ENCODE measurements around the gene DKKL1.
"Not testable (repeated sequence)": the region's sequence is repeated elsewhere in the genome, so short reads cannot be mapped to it uniquely, and the experiment has no call there.

The DKKL1 gene

DNA sequence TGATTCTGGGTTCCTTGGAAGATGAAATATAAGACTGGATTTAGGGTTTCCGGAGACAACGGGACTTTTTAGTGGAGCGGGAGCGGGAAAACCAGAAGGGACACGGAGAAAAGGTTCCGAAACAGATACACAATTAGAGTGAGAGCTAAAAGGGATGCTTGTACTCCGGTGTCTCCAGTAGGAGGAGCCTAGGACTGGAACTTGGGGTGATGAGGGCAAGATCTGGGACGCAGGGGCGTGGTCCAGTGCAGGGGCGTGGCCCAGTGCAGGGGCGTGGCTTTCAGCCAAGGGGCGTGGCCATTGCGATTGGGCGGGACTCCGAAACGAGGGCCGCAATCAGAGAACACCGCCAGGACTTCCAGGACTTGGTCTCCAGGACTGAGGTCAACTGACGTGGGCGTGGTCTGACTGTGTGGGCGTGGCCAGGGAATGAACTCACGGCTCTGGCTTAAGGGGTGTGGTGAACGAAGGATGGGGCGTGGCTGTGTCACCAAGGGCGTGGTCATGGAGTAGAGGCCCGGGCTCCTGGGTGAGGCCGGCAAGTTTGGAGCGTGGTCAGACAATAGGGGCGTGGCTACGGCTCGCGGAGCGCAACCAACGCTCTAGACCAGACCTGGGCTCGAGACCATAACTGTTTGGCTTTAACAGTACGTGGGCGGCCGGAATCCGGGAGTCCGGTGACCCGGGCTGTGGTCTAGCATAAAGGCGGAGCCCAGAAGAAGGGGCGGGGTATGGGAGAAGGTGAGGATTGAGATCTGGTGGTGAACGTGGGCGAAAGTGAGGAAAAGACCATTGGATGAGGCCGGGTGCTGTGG lies at the start of gene DKKL1:
DKKL1 (plus strand) TSS at position 610 of the 815 bp plus-strand sequence; CDS start at position 732, 122 bp downstream.
- DNase-seq = peak; percentile 87 to 91

DNA sequence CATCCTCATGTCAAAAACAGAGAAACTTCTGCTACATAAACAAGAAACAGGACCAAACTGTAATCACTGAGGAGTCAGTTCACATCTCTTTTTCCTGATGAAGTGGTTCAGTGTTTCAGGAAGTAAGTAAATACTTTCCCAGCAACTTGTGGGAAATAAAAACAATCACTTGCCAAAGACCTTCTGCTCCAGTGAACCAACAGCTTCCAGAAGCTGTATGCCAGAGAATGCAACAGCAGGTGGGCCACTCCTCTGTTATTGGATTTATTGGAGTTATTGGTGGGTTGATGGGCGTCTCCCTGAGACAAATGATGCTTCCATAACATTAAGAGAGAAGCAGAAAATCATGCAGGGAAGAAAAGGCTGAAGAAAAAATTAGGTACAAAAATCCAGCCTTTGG lies 48.6 kb upstream of the DKKL1 start:
- no peak for DNase-seq

DNA sequence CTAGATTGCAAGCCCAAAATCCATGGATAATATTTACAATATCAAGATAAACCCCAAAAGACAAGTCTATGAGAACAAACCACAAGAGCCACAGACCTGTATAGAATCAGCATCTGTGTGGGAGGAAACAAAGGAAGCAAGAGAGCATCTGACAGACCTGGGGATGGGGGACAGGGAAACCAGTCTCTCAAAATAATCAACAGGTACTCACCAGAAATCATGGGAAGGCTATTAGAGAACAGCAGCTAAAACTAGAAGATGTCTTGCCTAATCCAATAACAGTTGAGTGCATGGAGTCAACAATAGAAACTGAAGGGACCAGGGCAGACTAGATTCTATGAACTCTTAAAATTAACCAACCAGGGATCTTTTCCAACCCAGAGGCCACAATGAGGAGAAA lies 47.4 kb upstream of the DKKL1 start:
- no peak for DNase-seq

DNA sequence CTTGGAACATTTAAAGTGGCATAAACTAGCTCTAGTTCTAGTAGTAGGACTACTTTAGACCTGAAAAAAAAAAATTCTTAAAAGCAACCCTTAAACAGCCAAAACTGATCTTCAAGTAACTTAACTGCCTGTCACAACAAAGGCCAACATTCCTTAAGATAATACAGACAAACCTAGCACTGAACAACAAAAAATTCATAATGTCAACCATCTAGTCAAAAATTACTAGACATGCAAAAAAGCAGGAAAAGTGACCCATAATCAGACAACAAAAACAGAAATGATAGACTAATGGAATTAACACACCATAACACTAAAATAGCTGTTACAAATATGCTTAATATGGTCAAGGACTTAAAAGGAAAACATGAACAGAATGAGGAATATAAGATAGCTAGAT lies 45.4 kb upstream of the DKKL1 start:
- no peak for DNase-seq

DNA sequence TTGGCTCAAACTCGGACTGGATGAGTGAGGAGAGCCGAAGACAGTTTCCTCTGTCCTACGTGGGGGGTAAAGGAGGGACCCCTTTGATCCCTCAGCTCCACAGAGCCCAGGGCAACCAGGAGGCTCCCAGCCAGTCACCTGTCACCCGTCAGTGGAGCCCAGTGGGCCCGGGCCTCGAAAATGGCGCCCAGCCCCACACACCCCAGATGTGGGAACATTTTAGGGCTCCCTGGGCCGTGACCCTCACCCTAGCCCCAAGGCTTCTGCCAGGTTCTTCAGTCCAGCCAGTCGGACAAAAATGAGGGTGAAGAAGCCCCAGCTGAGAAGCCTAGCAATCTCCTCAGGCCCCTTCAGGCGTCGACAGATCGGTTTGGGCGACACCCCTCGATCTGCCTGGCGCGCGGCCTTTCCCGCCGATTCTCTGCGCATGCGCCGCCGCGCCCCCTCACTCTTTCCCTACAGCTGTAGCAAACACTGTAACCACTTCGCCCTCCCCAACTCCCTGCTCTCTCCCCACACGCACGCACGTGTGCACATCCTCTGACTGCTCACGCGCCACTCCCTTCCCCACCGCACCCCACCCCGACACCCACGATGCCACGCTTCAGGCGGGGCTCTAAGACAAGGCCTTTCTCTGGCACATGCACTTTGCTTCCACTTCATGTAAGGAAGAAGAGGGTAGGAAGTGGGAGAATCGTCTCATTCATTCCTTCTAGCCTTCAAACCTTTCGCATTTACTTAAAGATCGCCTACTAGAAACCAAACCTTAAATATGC lies 38.7 kb upstream of the DKKL1 start, which contains the start of gene SLC6A16:
SLC6A16 (minus strand) TSS at position 391 of the 776 bp plus-strand sequence. CDS start 13,844 bp downstream, outside the sequence.
- DNase-seq = no peak

DNA sequence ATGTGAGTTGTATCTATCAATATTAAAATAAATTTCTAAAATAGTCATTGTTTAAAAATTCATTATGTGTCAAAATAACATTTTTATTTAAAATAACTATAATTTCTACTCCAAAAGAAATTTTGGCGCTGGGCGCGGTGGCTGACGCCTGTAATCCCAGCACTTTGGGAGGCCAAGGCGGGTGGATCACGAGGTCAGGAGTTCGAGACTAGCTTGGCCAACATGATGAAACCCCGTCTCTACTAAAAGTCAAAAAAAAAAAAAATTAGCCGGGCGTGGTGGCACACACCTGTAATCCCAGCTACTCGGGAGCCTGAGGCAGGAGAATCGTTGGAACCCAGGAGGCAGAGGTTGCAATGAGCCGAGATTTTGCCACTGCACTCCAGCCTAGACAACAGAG lies 37.9 kb upstream of the DKKL1 start:
- DNase-seq = not testable (repeated sequence)

DNA sequence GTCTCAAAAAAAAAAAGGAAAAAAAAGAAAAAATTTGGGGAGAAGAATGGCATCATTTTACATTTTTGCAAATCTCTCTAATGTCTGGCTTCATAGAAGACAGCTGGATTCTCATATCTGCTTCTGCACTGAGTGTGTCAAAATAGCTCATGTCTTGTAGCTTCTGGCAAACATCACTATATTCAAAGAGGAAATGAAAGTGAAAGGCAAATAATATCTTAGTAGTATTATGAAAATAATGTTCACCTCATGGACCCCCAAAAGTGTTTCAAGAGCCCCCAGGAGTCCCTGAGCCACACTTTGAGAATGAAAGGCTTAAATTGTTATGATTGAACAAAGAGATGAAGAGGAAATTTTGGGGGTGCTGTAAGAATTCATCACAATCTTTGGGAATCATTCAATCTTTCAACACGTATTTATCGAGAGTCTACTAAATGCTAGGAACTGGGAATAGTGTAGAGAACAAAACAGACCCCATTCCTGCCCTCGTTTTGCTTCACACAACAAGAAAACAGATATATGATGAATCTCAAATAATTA lies 37.4 kb upstream of the DKKL1 start:
- DNase-seq = no peak

DNA sequence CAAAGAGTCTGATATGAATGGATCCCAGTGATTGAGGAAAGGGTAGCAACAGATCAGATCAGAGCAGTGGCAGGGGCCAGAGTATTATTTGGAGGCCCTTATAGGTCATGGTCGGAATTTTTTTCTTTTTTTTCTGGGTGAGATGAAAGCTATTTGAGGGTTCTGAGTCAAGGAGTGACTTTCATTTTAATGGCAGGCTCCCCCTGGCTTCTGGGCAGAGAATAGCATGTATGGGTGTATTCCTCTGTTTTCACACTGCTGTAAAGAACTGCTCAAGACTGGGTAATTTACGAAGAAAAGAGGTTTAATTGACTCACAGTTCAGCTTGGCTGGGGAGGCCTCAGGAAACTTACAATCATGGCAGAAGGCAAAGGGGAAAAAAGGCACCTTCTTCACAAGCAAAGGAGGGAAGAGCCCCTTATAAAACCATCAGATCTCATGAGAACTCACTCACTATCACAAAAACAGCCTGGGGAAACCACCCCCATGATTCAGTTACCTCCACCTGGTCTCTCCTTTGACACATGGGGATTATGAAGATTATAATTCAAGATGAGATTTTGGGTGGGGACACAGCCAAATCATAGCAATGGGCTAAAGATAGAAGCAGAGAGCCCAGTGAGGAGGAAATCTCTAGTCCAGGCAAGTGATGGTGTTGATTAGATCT lies 35.7 kb upstream of the DKKL1 start:
- DNase-seq = peak; percentile 43 to 63

DNA sequence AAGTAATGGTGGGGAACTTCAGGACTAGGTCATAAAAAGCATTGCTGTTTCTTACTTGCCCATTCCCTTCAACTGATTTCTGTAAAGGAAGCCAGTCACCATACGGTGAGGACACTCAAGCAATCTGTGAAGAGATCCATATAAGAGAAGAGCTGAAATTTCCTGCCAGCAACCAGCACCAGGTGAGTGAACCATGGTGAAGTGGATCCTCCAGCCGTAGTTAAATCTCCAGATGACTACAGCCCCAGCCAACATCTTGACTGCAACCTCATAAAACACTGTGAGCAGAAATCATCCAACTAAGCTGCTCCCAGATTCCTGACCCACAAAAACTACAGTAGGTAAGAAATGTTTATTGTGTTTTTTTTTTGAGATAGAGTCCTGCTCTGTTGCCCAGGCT lies 34.9 kb upstream of the DKKL1 start:
- DNase-seq = no peak

DNA sequence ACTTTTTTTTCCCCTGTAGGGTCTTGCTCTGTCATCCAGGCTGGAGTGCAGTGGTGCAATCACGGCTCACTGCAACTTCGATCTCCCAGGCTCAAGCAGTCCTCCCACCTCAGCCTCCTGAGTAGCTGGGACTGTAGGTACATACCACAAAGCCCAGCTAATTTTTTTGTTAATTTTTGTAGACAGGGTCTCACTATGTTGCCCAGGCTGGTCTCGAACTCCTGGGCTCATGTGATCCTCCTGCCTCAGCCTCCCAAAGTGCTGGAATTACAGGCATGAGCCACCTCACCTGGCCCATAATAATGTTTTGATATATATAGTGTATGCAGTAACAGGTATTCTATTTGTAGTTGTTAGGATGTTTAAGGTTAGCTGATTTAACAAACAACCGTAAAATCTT lies 32.5 kb upstream of the DKKL1 start:
- not testable (repeated sequence) for DNase-seq

DNA sequence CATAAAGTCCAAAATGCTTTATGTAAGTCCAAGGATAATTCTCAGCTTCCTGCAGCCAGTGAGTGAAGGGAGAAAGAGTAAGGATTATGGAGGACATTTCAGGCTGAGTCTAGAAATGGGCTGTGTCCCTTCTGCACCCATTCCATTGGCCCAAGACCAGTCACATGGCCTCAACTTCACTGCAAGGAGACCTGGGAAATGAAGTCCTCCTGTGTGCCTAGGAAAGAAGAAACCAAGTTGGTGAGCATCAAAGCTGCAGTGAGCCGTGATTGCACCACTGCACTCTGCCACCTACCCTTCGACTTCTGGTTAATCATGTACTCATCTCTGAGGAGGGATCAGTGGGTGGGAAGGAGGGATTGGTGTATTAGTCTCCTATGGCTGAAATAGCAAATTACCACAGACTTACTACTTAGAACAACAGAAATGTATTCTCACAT lies 32.0 kb upstream of the DKKL1 start:
- peak; percentile 55 to 64 for DNase-seq

DNA sequence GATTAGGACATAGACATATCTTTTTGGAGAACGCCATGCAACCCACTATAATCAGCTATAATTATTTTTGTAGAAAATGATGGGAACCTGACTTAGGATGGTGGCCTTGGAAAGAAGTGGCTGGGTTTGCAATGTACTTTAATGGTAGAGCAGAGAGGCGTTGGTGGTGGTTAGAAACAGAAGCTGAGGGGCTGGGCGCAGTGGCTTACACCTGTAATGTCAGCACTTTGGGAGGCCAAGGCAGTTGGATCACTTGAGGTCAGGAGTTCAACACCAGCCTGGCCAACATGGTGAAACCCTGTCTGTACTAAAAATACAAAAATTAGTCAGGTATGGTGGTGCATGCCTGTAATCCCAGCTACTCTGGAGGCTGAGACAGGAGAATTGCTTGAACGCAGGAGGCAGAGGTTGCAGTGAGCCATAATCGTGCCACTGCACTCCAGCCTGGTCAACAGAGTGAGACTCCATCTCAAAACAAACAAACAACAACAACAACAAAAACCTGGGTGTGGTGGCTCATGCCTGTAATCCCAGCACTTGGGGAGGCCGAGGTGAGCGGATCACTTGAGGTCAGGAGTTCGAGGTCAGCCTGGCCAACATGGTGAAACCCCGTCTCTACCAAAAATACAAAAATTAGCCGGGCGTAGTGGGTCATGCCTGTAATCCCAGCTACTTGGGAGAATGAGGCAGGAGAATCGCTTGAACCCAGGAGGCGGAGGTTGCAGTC lies 30.8 kb upstream of the DKKL1 start:
- not testable (repeated sequence) for DNase-seq

DNA sequence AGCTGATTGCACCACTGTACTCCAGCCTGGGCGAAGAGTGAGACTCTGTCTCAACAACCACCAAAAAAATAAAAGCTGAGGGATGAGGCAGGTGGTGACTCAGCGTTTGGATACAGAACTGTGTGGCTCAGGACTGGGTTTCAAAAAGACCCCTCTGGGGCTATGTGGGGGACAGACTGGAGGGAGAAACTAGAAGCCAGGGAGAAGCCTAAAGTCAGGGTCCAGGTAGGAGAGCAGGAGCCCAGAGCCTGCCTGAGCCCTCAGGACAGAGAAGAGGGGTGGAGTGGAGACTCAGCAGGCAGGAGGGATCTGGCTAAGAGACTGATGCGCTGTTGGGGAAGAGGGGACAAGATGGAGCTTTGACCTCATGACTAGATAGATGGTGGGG lies 30.3 kb upstream of the DKKL1 start:
- DNase-seq = no peak

DNA sequence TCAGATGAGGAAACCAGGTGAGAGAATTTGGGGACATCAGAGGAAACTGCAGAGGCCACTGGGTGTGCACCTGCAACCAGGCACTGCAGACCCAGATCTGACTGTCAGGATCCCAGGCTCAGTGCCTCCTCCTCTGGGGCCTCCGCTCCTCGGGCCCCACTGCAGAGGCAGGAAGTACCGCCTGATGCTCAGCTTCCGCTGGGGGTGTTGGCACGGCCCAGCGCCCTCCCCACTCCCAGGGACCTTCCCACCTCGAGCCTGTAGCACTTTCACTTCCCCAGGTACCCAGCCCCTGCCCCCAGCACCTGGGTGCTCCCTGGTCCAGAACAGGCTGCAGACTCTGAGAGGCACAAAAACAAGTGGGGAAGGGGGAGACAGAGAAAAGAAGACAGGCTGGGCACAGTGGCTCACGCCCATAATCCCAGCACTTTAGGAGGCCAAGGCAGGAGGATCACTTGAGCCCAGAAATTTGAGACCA lies 29.8 kb upstream of the DKKL1 start:
- DNase-seq = peak; percentile 69 to 75

DNA sequence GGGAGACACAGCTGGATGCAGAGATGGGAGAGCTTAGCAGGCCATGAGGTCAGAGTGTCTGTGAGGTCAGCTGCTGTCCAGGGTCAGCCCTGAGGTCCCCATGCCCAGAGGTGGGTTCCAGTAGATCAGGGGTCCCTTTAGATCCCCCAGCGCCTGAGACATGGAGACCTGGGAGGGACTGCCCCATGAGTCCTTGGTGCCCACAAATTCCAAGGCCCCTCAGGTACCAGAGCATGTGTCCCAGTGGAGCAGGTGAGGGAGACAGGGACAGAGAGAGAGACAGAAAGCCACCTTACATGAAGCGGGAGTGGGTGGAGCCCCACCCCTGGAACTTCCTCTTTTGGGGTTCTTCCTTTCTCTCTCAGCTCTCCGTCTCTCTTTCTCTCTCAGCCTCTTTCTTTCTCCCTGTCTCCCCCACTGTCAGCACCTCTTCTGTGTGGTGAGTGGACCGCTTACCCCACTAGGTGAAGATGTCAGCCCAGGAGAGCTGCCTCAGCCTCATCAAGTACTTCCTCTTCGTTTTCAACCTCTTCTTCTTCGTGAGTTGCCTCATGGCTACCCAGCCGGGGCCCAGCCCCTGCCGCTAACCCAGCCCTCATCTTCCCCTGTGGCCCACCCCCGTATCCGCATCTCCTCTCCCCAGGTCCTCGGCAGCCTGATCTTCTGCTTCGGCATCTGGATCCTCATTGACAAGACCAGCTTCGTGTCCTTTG lies 28.4 kb upstream of the DKKL1 start, which contains the start of gene CD37:
CD37 (plus strand) TSS at position 336 of the 713 bp plus-strand sequence; CDS start at position 471, 135 bp downstream.
- peak; percentile 58 to 68 for DNase-seq

DNA sequence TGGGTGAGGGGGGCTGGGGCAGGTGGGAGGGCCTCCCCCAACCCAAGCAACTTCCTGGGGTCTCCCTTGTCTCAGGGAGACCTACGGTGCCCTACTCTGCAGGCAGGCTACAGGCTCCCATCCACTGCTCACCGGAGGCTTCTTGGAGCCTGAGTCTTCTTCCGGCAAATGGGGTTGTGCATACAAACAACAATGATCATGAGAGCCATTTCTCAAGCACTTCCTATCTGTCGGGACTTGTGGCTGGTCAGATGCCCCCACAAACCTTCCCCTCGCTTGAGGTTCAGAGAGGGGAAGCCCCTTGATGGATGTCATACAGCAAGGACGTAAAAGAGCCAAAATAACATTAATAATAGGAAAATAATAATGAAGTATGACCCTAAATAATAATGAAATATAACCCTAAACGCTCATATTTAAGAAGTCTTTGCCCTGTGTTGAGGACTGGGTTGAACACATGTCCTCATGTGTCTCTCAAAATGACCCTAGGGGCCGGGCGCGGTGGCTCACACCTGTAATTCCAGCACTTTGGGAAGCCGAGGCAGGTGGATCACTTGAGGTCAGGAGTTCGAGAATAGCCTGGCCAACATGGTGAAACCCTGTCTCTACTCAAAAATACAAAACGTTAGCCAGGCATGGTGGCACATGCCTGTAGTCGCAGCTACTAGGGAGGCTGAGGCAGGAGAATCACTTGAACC lies 27.7 kb upstream of the DKKL1 start:
- peak in 1 of 2 experiments; percentile 35 for DNase-seq

DNA sequence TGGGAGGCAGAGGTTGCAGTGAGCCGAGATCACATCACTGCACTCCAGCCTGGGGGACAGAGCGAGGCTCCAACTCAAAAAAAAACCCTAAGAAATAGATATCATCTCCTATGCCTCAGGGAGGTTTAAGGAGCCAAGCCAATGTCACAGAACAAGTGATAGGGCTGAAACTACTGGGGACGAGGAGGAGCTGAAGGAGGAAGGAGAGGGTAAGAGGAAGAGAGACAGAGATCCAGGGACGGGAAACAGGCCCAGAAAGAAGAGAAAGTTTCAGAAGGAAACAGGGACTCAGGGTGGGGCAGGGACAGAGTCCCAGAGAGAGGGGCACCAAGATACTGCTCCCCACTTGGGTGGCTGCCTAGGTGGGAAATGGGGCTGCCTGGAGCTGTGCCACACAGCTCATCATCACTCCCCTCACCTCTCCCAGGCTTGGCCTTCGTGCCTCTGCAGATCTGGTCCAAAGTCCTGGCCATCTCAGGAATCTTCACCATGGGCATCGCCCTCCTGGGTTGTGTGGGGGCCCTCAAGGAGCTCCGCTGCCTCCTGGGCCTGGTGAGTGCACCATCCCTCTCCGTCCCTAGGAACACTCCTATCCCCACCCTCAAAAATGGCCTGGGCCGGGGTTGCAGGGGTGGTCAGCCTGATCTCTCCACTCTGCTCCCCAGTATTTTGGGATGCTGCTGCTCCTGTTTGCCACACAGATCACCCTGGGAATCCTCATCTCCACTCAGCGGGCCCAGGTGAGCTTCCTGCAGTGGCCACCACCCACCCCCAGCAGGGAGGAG lies 27.0 kb upstream of the DKKL1 start:
- DNase-seq = no peak

DNA sequence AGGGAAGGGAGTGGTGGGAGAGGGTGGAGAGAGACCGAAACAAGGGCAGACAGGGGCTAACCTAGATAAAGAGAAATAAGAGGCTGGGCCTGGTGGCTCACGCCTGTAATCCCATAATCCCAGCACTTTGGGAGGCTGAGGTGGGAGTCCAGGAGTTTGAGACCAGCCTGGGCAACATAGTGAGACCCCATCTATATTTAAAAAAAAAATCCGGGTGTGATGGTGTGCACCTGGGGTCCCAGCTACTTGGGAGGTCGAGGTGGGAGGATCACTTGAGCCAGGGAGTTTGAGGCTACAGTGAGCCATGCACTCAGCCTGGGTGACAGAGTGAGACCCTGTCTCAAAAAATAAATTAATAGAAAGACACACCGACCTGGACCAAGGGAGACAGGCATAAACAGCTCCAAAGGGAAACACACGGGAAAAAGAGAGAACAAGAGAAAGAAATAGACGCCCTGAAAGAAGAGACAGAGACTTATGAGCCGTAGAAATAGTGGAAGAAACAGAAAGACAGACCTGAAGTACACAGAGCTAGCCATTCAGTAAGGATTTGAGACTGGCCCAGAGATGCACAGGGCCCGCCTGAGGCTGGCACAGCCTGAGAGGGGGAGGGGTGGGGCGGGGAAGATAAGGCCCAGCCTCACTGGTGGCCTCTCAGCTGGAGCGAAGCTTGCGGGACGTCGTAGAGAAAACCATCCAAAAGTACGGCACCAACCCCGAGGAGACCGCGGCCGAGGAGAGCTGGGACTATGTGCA lies 26.2 kb upstream of the DKKL1 start:
- no peak for DNase-seq
